ENCODE data around the gene PGS1. TPM values are rescaled to one million over a fixed set of nuclear protein-coding genes. Genes with fewer than 3 reads are reported as not detected.

Gene PGS1
- total and polyA plus RNA-seq, 10 of the 15 experiments (the other 5 are each of a cell fraction or from before 2014, with no cell fraction given): 1.3 to 37.6 (median 27.4) TPM

DNA sequence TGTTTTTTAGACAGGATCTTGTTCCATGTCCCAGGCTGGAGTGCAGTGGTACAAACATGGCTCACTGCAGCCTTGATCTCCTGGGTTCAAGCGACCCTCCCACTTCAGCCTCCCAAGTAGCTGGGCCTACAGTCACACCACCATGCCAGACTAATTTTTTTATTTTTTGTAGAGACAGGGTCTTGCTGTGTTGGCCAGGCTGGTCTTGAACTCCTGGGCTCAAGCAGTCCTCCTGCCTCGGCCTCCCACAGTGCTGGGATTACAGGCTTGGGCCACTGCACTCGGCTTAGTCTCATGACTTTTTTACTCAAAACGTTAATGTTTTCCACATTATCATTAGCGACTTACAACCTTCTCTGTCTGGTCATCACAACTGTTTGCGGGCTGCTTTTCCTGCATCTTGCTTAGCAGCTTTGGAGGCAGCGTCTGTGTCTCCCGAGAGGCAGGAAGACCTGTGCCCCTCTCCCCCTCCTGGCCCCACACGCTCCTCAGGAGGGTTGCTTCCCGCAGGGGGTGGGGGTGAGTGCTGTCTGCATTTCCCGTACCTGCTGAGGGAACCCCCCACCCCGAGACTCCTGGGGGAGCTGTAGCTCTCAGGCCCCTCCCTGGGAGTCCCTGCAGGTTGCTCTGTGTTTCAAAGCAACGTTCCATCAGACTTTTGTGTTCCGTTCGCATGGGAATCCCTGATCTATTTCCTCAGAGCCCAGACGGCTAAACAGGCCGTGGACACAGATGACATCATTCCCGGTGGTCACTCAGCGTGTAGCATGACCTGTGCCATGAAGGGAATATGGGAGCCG is 52.6 kb downstream of the PGS1 start:
- Histone ChIP-seq H3K36me3 (ENCODE audit: control insufficient read depth in 2 of 2, insufficient read depth in 2 of 2, low read length in 1 of 2) (peaks cover 7 to 10% of the 10 kb centered on the region in 2 experiments), H3K4me3 (no peak overlapping the region), H4K20me1 (ENCODE audit: control insufficient read depth, insufficient read depth) (no peaks in the 10 kb centered on the region), H3K27me3 (replicated peaks in 1 of 2; ENCODE audit: control insufficient read depth in 2 of 2, insufficient read depth in 2 of 2, low read length in 1 of 2) (no peaks in the 10 kb centered on the region), H3K4me1 (ENCODE audit: control insufficient read depth, insufficient read depth, low read length) (no peaks in the 10 kb centered on the region), H3K79me2 (ENCODE audit: control insufficient read depth, insufficient read depth, low read length) (no peaks in the 10 kb centered on the region), H2AFZ (ENCODE audit: control insufficient read depth, low read depth, low read length) (no peak overlapping the region), H3K4me2 (ENCODE audit: control insufficient read depth, insufficient read depth) (no peak overlapping the region), H3K27ac (ENCODE audit: control insufficient read depth, insufficient read depth) (no peak overlapping the region), H3K9ac (ENCODE audit: control insufficient read depth, insufficient read depth, low read length) (no peak overlapping the region), H3K9me3 (replicated peaks; ENCODE audit: control insufficient read depth, insufficient read depth, low read length) (no peaks in the 10 kb centered on the region)
- TF ChIP-seq ASH2L (IDR thresholded peaks at IDR 0.05; ENCODE audit: borderline replicate concordance, low read depth) (no peak), BMI1 (IDR thresholded peaks at IDR 0.05; ENCODE audit: borderline replicate concordance) (no peak), SPI1 (IDR thresholded peaks at IDR 0.05; ENCODE audit: borderline replicate concordance, insufficient read depth, low read depth, low read length) (no peak), JUND (IDR thresholded peaks at IDR 0.05; ENCODE audit: low read depth, low read length) (no peak), DPF2 (IDR thresholded peaks at IDR 0.05) (no peak), ZNF24 (IDR thresholded peaks at IDR 0.05) (no peak), POLR2AphosphoS2 (IDR thresholded peaks at IDR 0.05; ENCODE audit: low read depth, low read length) (no peak), MTA2 (IDR thresholded peaks at IDR 0.05; ENCODE audit: low read depth) (no peak), TCF7 (IDR thresholded peaks at IDR 0.05; ENCODE audit: borderline replicate concordance) (no peak), ZNF384 (IDR thresholded peaks at IDR 0.05; ENCODE audit: borderline replicate concordance, low read depth, low read length) (no peak), IKZF1 (conservative IDR thresholded peaks at IDR 0.05) (no peak), POLR2A (IDR thresholded peaks at IDR 0.05; ENCODE audit: low read depth, low read length) (no peak), RAD21 (IDR thresholded peaks at IDR 0.05; ENCODE audit: insufficient read depth, low read depth, low read length) (no peak), FOXM1 (IDR thresholded peaks at IDR 0.05; ENCODE audit: low read depth, low read length) (no peak)
- TF ChIP-seq, protein P1, sequence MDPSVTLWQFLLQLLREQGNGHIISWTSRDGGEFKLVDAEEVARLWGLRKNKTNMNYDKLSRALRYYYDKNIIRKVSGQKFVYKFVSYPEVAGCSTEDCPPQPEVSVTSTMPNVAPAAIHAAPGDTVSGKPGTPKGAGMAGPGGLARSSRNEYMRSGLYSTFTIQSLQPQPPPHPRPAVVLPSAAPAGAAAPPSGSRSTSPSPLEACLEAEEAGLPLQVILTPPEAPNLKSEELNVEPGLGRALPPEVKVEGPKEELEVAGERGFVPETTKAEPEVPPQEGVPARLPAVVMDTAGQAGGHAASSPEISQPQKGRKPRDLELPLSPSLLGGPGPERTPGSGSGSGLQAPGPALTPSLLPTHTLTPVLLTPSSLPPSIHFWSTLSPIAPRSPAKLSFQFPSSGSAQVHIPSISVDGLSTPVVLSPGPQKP (IDR thresholded peaks at IDR 0.05; ENCODE audit: low read depth, low read length): no peak
- TF ChIP-seq, protein P2, sequence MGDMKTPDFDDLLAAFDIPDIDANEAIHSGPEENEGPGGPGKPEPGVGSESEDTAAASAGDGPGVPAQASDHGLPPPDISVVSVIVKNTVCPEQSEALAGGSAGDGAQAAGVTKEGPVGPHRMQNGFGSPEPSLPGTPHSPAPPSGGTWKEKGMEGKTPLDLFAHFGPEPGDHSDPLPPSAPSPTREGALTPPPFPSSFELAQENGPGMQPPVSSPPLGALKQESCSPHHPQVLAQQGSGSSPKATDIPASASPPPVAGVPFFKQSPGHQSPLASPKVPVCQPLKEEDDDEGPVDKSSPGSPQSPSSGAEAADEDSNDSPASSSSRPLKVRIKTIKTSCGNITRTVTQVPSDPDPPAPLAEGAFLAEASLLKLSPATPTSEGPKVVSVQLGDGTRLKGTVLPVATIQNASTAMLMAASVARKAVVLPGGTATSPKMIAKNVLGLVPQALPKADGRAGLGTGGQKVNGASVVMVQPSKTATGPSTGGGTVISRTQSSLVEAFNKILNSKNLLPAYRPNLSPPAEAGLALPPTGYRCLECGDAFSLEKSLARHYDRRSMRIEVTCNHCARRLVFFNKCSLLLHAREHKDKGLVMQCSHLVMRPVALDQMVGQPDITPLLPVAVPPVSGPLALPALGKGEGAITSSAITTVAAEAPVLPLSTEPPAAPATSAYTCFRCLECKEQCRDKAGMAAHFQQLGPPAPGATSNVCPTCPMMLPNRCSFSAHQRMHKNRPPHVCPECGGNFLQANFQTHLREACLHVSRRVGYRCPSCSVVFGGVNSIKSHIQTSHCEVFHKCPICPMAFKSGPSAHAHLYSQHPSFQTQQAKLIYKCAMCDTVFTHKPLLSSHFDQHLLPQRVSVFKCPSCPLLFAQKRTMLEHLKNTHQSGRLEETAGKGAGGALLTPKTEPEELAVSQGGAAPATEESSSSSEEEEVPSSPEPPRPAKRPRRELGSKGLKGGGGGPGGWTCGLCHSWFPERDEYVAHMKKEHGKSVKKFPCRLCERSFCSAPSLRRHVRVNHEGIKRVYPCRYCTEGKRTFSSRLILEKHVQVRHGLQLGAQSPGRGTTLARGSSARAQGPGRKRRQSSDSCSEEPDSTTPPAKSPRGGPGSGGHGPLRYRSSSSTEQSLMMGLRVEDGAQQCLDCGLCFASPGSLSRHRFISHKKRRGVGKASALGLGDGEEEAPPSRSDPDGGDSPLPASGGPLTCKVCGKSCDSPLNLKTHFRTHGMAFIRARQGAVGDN (IDR thresholded peaks at IDR 0.05): no peak
- TF ChIP-seq, protein P3, sequence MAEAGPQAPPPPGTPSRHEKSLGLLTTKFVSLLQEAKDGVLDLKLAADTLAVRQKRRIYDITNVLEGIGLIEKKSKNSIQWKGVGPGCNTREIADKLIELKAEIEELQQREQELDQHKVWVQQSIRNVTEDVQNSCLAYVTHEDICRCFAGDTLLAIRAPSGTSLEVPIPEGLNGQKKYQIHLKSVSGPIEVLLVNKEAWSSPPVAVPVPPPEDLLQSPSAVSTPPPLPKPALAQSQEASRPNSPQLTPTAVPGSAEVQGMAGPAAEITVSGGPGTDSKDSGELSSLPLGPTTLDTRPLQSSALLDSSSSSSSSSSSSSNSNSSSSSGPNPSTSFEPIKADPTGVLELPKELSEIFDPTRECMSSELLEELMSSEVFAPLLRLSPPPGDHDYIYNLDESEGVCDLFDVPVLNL (IDR thresholded peaks at IDR 0.05; ENCODE audit: low read depth, low read length): no peak
- in situ Hi-C loops (cut with MboI) (no loop called here), intact Hi-C loops (cut with micrococcal nuclease; ENCODE audit: unreplicated experiment) (no loop called here)
- POLR2A ChIA-PET: no interaction called here
- DNase-seq (ENCODE audit: low read depth, low spot score): no peak
- no peak for FAIRE-seq
- BruUV-seq (replicated peaks): no TSS peak
- CTCF ChIA-PET: interaction anchor here (0.7 to 1.1 kb wide), 3 partner anchors 9 to 62 kb away, joined by 3 read pairs; no protein-coding TSS in a partner anchor
- whole genome bisulfite sequencing (ENCODE audit: insufficient coverage, insufficient replicate concordance, low lambda C conversion rate, missing lambda C conversion rate): 73% methylated on average over 18 of the region's 20 CpGs
- ATAC-seq: no peak
- SMC1A ChIA-PET (ENCODE audit: uncharacterized antibody, unreplicated experiment): no interaction called here
- RAD21 ChIA-PET (ENCODE audit: unreplicated experiment): no interaction called here
